SK-N-SH treated with all-trans-retinoic acid at 6 μM for 48 hours (cell line): ENCODE data around the gene RXRA.

Experiments
- ATAC-seq: fragments of 200-7000 bp; cut with Tn5 transposase; 3 replicates; pipeline ENCODE4 v1.9.1; 2020; ENCODE audit warnings: mild to moderate bottlenecking, moderate library complexity
- ARNTL ChIP-seq: fragments of 450-650 bp; formaldehyde crosslinking; IDR thresholded peaks from 2 replicates; pipeline ENCODE4 v1.5.0; 2020; ENCODE audit warnings: low read depth, mild to moderate bottlenecking, moderate library complexity, borderline replicate concordance
- BACH2 ChIP-seq: fragments of 250-450 bp; sonication (Bioruptor Pico); IDR thresholded peaks from 2 replicates; pipeline ENCODE4 v1.9.0; 2021; ENCODE audit warnings: mild to moderate bottlenecking, borderline replicate concordance
- CSDC2 ChIP-seq: fragments of 250-450 bp; sonication (Bioruptor Pico); IDR thresholded peaks from 2 replicates; pipeline ENCODE4 v1.5.0; 2020; ENCODE audit warnings: mild to moderate bottlenecking, moderate library complexity
- GLIS3 ChIP-seq: fragments of 250-450 bp; sonication (Bioruptor Pico); IDR thresholded peaks from 2 replicates; pipeline ENCODE4 v1.5.0; 2020; ENCODE audit warnings: mild to moderate bottlenecking, moderate library complexity
- ISL1 ChIP-seq: fragments of 250-450 bp; sonication (Bioruptor Pico); IDR thresholded peaks from 2 replicates; pipeline ENCODE4 v2.1.2; 2022; ENCODE audit warnings: mild to moderate bottlenecking, moderate library complexity
- OSR1 ChIP-seq: fragments of 250-450 bp; sonication (Bioruptor Pico); IDR thresholded peaks from 2 replicates; pipeline ENCODE4 v1.8.0; 2022; ENCODE audit warnings: moderate library complexity, mild to moderate bottlenecking, inconsistent platforms
- PPARA ChIP-seq: fragments of 250-450 bp; sonication (Bioruptor Pico); IDR thresholded peaks from 2 replicates; pipeline ENCODE4 v1.5.0; 2020; ENCODE audit warnings: mild to moderate bottlenecking, borderline replicate concordance
- RARB ChIP-seq: fragments of 250-450 bp; sonication (Bioruptor Pico); IDR thresholded peaks from 2 replicates; pipeline ENCODE4 v1.8.0; 2021; ENCODE audit warnings: mild to moderate bottlenecking, moderate library complexity
- SNAI2 ChIP-seq: fragments of 250-450 bp; sonication (Bioruptor Pico); IDR thresholded peaks from 2 replicates; pipeline ENCODE4 v1.5.0; 2020; ENCODE audit warnings: mild to moderate bottlenecking, moderate library complexity
- TOX ChIP-seq: fragments of 250-450 bp; sonication (Bioruptor Pico); IDR thresholded peaks from 2 replicates; pipeline ENCODE4 v1.8.0; 2021; ENCODE audit warnings: mild to moderate bottlenecking, moderate library complexity, borderline replicate concordance
- ZFP30 ChIP-seq: fragments of 450-650 bp; formaldehyde crosslinking; IDR thresholded peaks from 2 replicates; pipeline ENCODE4 v1.5.0; 2022; ENCODE audit warnings: mild to moderate bottlenecking, moderate library complexity
- ZNF565 ChIP-seq: fragments of 450-650 bp; formaldehyde crosslinking; conservative IDR thresholded peaks from 2 replicates; pipeline ENCODE4 v1.5.0; 2020; ENCODE audit warnings: low read depth, mild to moderate bottlenecking, moderate library complexity
- ZNF70 ChIP-seq: fragments of 450-650 bp; formaldehyde crosslinking; IDR thresholded peaks from 2 replicates; pipeline ENCODE4 v1.5.0; 2020; ENCODE audit warnings: mild to moderate bottlenecking, moderate library complexity
- ZNF8 ChIP-seq: fragments of 450-650 bp; formaldehyde crosslinking; IDR thresholded peaks from 2 replicates; pipeline ENCODE4 v1.5.0; 2020; ENCODE audit warnings: mild to moderate bottlenecking, moderate library complexity
- TF ChIP-seq, protein P1 (sequence below): fragments of 250-450 bp; sonication (Bioruptor Pico); IDR thresholded peaks from 2 replicates; pipeline ENCODE4 v1.8.0; 2021; ENCODE audit warnings: low read depth, mild to moderate bottlenecking, moderate library complexity, borderline replicate concordance
- TF ChIP-seq, protein P2 (sequence below): fragments of 250-450 bp; sonication (Bioruptor Pico); IDR thresholded peaks from 2 replicates; pipeline ENCODE4 v1.5.1; 2020; ENCODE audit warnings: low read depth, mild to moderate bottlenecking, moderate library complexity
- TF ChIP-seq, protein P3 (sequence below): fragments of 250-450 bp; sonication (Bioruptor Pico); IDR thresholded peaks from 2 replicates; pipeline ENCODE4 v1.5.1; 2021; ENCODE audit warnings: mild to moderate bottlenecking, moderate library complexity
- TF ChIP-seq, protein P4 (sequence below): fragments of 250-450 bp; sonication (Bioruptor Pico); IDR thresholded peaks from 2 replicates; pipeline ENCODE4 v1.8.0; 2020; ENCODE audit warnings: mild to moderate bottlenecking, moderate library complexity, borderline replicate concordance

RXRA gene

DNA sequence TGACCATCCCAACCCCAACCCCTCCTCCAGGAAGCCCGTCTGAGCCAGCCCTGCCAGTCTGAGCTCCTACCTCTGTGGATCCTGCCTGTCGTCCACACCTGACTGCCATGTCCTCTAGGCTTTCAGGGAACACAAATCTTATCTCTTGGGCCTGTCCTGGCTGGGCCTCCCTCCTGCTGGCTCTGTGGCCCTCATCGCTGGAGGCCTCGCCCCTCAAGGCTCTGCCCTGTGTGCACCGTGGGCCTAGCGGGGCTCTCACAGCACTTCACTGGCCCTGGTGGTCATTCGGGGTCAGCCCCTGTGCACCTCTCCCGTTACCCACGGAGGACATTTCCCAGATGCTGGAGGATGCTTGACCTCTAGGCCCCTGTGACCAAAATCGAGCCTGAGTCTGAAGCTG is 133.3 kb downstream of the RXRA start:
- ATAC-seq = no peak
- TF ChIP-seq OSR1 (CRISPR knock-in tag) (no peak), ZNF70 (CRISPR knock-in tag) (no peak), ZFP30 (CRISPR knock-in tag) (no peak), ISL1 (CRISPR knock-in tag) (no peak), ARNTL (CRISPR knock-in tag) (no peak), RARB (CRISPR knock-in tag) (no peak), BACH2 (CRISPR knock-in tag) (no peak), CSDC2 (CRISPR knock-in tag) (no peak), ZNF8 (CRISPR knock-in tag) (no peak), PPARA (CRISPR knock-in tag) (no peak), SNAI2 (no peak), ZNF565 (CRISPR knock-in tag) (no peak)
- TF ChIP-seq, protein P1, sequence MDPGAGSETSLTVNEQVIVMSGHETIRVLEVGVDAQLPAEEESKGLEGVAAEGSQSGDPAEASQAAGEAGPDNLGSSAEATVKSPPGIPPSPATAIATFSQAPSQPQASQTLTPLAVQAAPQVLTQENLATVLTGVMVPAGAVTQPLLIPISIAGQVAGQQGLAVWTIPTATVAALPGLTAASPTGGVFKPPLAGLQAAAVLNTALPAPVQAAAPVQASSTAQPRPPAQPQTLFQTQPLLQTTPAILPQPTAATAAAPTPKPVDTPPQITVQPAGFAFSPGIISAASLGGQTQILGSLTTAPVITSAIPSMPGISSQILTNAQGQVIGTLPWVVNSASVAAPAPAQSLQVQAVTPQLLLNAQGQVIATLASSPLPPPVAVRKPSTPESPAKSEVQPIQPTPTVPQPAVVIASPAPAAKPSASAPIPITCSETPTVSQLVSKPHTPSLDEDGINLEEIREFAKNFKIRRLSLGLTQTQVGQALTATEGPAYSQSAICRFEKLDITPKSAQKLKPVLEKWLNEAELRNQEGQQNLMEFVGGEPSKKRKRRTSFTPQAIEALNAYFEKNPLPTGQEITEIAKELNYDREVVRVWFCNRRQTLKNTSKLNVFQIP = no peak
- TF ChIP-seq, protein P2, sequence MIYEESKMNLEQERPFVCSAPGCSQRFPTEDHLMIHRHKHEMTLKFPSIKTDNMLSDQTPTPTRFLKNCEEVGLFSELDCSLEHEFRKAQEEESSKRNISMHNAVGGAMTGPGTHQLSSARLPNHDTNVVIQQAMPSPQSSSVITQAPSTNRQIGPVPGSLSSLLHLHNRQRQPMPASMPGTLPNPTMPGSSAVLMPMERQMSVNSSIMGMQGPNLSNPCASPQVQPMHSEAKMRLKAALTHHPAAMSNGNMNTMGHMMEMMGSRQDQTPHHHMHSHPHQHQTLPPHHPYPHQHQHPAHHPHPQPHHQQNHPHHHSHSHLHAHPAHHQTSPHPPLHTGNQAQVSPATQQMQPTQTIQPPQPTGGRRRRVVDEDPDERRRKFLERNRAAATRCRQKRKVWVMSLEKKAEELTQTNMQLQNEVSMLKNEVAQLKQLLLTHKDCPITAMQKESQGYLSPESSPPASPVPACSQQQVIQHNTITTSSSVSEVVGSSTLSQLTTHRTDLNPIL (CRISPR knock-in tag) = no peak
- TF ChIP-seq, protein P3, sequence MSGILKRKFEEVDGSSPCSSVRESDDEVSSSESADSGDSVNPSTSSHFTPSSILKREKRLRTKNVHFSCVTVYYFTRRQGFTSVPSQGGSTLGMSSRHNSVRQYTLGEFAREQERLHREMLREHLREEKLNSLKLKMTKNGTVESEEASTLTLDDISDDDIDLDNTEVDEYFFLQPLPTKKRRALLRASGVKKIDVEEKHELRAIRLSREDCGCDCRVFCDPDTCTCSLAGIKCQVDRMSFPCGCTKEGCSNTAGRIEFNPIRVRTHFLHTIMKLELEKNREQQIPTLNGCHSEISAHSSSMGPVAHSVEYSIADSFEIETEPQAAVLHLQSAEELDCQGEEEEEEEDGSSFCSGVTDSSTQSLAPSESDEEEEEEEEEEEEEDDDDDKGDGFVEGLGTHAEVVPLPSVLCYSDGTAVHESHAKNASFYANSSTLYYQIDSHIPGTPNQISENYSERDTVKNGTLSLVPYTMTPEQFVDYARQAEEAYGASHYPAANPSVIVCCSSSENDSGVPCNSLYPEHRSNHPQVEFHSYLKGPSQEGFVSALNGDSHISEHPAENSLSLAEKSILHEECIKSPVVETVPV = no peak

DNA sequence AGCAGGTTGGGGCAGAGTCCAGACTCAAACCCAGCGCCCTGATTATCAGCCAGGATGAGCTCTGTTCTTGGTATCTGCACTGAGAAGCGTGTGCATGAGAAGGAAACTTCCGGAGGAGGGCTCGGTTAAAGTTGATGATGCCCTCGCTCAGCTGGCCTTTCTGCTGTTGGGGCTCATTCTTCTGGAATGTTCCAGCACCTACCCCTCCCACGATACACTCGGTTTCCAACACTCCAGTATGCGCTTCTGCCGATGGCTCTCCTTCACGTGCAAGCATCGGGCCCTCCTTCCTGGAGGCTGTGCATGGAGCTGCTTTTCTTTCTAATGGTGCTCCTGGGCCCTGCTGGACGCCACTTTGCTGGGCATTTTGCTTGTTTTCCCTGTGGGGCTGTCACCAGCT is 134.0 kb downstream of the RXRA start:
- no peak for ATAC-seq
- TF ChIP-seq TOX (no peak), RARB (CRISPR knock-in tag) (no peak), ZNF565 (CRISPR knock-in tag) (no peak), GLIS3 (CRISPR knock-in tag) (no peak), CSDC2 (CRISPR knock-in tag) (no peak), SNAI2 (no peak), BACH2 (CRISPR knock-in tag) (no peak), OSR1 (CRISPR knock-in tag) (no peak)
- TF ChIP-seq, protein P3 = no peak
- TF ChIP-seq, protein P2 (CRISPR knock-in tag) = no peak
- TF ChIP-seq, protein P1 = no peak
- TF ChIP-seq, protein P4, sequence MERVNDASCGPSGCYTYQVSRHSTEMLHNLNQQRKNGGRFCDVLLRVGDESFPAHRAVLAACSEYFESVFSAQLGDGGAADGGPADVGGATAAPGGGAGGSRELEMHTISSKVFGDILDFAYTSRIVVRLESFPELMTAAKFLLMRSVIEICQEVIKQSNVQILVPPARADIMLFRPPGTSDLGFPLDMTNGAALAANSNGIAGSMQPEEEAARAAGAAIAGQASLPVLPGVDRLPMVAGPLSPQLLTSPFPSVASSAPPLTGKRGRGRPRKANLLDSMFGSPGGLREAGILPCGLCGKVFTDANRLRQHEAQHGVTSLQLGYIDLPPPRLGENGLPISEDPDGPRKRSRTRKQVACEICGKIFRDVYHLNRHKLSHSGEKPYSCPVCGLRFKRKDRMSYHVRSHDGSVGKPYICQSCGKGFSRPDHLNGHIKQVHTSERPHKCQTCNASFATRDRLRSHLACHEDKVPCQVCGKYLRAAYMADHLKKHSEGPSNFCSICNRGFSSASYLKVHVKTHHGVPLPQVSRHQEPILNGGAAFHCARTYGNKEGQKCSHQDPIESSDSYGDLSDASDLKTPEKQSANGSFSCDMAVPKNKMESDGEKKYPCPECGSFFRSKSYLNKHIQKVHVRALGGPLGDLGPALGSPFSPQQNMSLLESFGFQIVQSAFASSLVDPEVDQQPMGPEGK (CRISPR knock-in tag) = no peak

DNA sequence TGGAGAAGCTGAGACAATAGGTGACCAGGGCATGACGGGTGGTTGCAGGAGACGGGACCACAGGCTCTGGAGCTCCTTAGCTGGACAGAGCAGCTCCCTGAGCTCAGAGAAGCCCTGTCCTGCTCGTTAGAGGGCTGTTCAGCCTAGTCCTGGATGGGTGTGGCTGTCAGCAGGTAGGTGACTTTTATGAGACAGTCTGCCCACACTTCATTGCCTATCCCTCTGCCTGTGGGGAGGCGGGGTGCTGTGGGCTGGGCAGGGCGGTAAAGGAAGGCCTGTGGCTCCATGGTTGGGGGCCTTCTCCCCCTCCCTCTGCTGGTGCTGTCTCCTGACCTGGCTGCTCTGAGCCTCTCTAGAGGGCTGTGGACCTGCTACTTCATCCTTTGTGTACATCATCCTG is 134.6 kb downstream of the RXRA start:
- no peak for ATAC-seq
- TF ChIP-seq, protein P3 = no peak
- no peak for TF ChIP-seq ZNF8 (CRISPR knock-in tag)
- TF ChIP-seq, protein P1 = no peak
